Embryonic facial prominence (tissue), 1 donor: ENCODE data around the gene TBX19.

Experiments
- DNase-seq: peaks from one replicate; pipeline ENCODE4 v3.0.0-alpha.2; 2016; ENCODE audit errors: extremely low spot score

Gene TBX19

DNA sequence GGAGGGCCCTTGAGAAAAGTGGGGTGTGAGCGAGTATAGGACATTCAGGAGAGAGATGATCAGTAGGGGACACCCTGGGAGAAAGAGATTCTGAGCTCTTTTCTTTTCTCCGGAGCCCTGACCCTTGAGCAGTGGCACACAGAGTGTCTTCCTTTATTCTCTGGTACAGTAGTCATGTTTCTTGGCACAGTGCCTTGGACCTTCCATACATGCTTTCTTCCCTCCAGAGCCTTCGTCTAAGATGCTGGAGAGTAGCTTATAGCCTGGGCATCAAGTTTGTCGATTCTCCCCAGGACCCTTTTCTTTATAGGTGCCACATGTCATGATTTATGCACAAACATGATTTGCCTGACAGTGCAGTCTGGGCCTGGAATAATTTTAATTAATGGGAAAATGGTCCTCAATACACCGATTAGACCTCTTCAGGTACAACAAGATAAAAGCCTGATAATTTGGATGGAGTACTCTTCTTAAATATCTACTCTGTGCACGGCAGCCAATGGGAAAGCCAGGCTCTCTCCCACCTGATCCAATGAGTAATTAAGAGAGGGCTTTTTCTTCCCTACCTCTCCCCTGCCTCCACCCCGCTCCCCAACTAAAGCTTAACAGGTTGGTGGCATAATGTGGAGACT lies at the start of gene TBX19:
Gene TBX19 (plus strand): TSS at position 582 of the 632 bp plus-strand sequence. CDS start 214 bp downstream, outside the sequence.
- DNase-seq, result no peak

- DNase-seq, result no peak
Measured at GRCh38 chr1:168234846-168235547, 45.7 kb upstream of the TBX19 start.

DNA sequence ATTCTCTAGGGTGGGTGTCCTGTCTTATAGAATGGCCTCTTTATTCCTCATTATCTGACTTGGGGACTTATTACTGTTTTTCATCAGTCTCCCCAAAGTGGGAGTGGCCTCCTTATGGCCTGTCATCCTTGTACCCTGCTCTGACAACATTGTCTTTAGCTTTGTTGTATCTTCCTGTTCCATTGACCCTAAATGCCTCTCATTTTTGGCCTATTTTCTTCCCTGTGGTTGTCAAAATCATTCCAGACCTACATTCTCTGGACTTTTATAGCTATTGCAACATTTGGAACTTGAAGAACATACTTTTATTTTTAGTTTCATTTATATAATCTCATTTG lies 45.2 kb upstream of the TBX19 start:
- no peak for DNase-seq

- no peak for DNase-seq
Measured at GRCh38 chr1:168235937-168236336, 44.7 kb upstream of the TBX19 start.

GRCh38 chr1:168236836-168237611 lies 43.7 kb upstream of the TBX19 start:
- DNase-seq, result no peak

- no peak for DNase-seq
Measured at GRCh38 chr1:168243198-168243597, 37.5 kb upstream of the TBX19 start.

GRCh38 chr1:168243636-168244212 lies 37.0 kb upstream of the TBX19 start:
- DNase-seq, result no peak

- DNase-seq, result no peak
Measured at GRCh38 chr1:168245042-168245441, 35.6 kb upstream of the TBX19 start.

DNA sequence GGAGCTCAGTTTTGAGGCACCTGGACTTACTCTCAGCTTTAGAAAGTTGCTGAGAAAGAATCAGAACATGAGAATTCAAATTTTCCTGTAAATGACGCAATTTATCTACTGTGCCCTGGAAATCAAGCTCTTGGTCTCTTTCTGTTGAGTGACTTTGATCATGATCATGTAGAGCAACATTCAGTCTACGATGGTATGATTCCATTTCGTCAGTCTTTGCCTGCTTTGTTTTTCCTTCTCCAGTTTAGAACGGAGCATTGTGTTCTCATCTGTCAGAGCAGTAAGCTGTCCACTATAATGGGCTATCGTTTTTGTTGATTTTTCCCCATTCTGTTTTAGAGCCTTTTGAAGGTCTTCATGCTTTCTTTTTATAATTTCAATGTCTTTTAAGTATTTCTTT lies 34.2 kb upstream of the TBX19 start:
- DNase-seq, result no peak

GRCh38 chr1:168252204-168252733 lies 28.4 kb upstream of the TBX19 start:
- DNase-seq, result no peak

GRCh38 chr1:168256164-168256563 lies 24.5 kb upstream of the TBX19 start:
- DNase-seq, result no peak

DNA sequence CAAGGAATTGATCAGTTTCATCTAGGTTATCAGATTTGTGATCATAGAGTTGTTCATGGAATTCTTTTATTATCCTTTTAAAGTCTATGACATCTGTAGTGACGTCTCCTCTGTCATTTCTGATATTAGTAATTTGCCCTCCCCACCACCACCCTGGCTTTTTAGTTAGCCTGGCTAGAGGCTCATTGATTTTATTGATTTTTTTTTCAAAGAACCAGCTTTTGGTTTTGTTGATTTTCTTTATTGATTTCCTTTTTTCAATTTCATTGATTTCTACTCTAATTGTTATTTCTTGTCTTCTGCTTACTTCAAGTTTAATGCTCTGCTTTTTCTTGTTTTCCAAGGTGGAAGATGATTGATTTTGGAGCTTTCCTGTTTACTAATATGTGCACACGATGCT lies 23.3 kb upstream of the TBX19 start:
- DNase-seq, result no peak

DNA sequence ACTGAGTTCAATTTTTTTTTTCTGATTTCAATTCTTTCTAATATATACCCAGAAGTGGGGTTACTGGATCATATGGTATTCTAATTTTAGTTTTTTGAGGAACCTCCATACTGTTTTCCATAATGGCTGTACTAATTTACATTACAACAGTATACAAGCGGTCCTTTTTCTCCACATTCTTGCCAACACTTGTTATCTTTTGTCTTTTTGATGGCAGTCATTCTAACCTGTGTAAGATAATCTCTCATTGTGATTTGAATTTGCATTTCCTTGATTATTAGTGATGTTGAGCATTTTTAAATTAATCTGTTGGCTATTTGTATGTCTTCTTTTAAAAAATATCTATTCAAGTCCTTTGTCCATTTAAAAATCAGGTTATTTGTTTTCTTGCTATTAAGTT lies 21.1 kb upstream of the TBX19 start:
- DNase-seq, result no peak

DNA sequence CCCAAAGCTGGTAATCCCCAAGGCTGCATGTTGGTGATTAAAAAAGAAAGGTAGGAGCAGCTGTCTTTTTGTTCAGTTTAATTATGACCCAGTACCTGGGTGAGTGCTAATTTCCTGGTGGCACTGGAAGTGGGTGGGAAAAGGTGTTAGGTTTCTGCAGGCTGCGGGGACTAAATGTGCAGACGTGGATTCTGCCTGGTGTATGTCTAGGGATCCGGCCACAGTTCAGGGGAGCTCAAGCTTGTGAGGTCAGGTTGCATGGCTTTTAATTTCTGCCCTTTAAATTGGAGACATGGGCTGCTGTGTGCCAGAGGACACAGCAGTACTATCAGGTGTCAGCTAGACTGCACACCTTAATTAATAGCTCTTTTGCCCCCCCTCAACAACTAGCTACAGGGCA lies 20.3 kb upstream of the TBX19 start:
- DNase-seq, result no peak

- peak; percentile 69 for DNase-seq
Measured at GRCh38 chr1:168261390-168261789, 19.3 kb upstream of the TBX19 start.

DNA sequence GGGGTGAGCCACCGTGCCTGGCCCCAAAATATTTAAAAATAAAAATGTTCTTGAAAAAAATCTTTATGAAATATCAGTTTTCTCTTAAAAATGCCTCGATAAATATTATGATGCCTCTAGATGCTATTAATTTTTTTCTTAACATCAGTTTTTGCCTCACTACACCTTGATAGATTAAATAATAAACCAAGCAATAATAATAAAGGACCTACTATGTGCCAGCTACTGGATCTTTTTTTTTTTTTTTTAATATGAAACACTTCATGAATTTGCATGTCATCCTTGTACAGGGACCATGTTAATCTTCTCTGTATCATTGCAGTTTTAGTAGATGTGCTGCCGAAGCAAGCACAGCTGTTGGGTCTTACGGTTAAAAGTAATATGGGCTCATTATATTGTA lies 17.5 kb upstream of the TBX19 start:
- DNase-seq, result no peak

DNA sequence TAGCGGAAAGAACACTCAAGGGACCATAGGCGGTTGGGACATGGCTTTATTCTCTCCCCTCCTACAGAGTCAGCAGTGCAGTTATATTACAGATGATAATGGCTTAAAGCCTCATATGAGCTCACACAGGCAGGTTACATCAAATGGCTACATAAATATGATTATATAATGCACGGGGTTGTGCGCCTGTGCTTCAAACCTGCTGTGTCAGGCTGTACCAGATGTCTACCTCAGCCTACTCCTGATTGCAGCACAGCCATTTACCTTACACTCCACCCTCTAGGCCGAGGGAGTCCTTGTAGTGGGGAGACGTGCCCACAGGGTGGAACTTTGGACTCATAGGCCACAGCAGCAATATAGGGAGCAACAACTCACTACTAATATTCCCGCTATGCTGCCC lies 16.4 kb upstream of the TBX19 start:
- no peak for DNase-seq

DNA sequence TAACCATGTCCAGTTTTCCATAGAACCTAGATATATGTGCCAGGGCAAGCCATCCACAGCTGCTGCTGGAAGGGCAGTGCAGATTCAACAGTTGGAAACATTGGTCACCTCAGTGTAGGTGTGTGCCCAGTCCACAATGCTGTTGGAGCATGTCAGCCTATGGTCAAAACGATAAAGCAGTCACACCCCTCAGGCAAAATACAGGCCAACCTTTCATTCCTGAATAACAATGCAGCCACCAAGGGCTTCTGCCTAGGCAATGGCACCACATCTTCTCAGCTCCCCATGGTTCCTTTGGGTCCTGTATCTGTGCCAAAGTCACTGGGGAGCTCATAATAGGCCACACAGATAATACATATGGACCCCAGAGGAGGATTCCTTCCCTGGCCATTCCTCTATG lies 15.1 kb upstream of the TBX19 start:
- DNase-seq, result no peak

DNA sequence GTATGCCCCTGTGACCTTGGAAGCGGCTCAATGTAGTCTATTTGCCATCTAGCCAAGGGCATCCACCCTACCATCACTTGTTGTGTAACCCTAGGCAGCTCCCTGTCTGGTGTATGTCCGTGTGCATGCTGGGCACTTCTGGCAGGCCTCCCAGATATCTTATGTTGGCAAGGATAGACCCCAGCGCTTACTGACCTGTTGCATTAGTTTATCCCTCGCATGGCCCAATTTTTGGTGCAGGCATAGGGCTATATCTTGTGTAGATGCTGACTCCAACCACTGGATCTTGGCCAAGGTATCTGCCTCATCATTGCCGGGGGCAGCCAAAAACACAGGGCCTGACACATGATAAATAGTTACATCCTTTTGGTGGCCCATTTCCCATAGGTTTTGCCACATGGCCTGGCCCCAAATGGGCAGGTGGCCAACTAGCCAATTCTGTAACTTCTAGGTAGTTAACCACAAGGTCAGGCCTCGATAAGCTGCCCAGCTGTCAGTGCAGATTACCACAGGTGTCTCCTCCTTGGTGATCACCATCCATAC lies 14.0 kb upstream of the TBX19 start:
- DNase-seq, result no peak

DNA sequence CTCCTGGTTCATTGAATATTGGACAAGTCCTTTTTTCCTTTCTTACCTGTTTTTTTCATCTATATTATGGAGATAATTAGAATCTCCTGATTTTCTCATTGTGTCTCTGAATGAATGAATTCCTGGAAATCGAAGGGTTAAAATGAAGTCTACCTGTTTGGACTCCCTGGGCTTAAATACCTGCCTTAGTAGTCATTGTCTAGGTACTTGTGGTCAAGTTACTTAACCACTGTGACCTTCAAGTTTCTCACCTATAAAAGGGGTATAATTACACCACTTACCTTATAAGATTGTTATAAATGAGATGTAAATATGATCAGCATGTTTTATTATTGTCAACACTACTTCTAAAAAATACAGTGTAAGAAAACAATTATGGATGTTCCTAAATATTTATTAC lies 9.0 kb upstream of the TBX19 start:
- no peak for DNase-seq

DNA sequence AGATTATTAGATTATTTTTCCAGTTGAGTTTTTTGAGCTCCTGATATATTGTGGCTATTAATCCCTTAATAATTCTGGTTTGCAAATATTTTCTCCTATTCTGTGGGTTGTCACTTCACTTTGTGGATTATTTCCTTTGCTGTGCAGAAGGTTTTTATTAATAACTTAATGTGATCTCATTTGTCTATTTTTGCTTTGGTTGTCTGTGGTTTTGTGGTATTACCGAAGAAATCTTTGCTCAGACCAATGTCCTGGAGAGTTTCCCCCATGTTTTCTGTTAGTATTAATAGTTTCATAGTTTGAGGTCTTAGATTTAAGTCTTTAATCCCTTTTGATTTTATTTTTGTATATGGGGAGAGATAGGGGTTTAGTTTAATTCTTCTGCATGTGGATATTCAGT lies 7.1 kb upstream of the TBX19 start:
- DNase-seq, result no peak

- no peak for DNase-seq
Measured at GRCh38 chr1:168279253-168279652, 1.4 kb upstream of the TBX19 start.
